ENCODE measurements around the gene LRRC8B. TPM values are rescaled to one million over a fixed set of nuclear protein-coding genes. Genes with fewer than 3 reads are reported as not detected.

Gene LRRC8B
- total RNA-seq: 21.6 and 28.9 TPM in 2 replicates

GRCh38 chr1:89524369-89525168, at the start of gene LRRC8B:
Gene LRRC8B, plus strand, starts transcription at chr1:89524829. Its CDS starts 57,822 bp downstream, at chr1:89582651.

GRCh38 chr1:89632657-89633247, 108.1 kb downstream of the LRRC8B start, which contains the start of gene LRRC8C:
Gene LRRC8C, plus strand, starts transcription at chr1:89633120. Its CDS starts 53,354 bp downstream, at chr1:89686474.

Other genes starting within 250 kb of the LRRC8B start
- not detected in 2 replicates for gene GBP6, start 160.8 kb upstream of the LRRC8B start, total RNA-seq
- gene LRRC8C, start 108.3 kb downstream of the LRRC8B start, total RNA-seq: 58.8 and 92.8 TPM in 2 replicates

All from thoracic aorta endothelial cell (primary cell).